HepG2 (cell line): ENCODE results near the gene S1PR5. TPM values are rescaled to one million over a fixed set of nuclear protein-coding genes. Genes with fewer than 3 reads are reported as not detected.

Experiments
- ARNTL ChIP-seq: sonication (generic); formaldehyde crosslinking; IDR thresholded peaks from 2 replicates; pipeline ENCODE4 v1.4.0; 2020; ENCODE audit warnings: mild to moderate bottlenecking, missing genetic modification reagents
- DNMT3B ChIP-seq: conservative IDR thresholded peaks from 2 replicates; pipeline ENCODE4 v1.6.1; 2016; ENCODE audit warnings: missing biosample characterization, control low read depth
- ETV6 ChIP-seq: sonication (generic); formaldehyde crosslinking; conservative IDR thresholded peaks from 2 replicates; pipeline ENCODE4 v1.4.0; 2020; ENCODE audit warnings: missing genetic modification reagents
- FOXA1 ChIP-seq, 2 experiments: fragments of 450-650 bp in 1 of 2; sonication (generic) in 1 of 2; formaldehyde crosslinking in 1 of 2; IDR thresholded peaks; 2 replicates each; pipeline versions ENCODE4 v1.4.0 to v1.6.1; 2016 to 2020; ENCODE audit warnings: missing genetic modification reagents in 1 of 2
- IRF9 ChIP-seq: sonication (generic); formaldehyde crosslinking; IDR thresholded peaks from 2 replicates; pipeline ENCODE4 v1.8.0; 2022; ENCODE audit warnings: missing genetic modification reagents, mild to moderate bottlenecking, borderline replicate concordance
- KLF11 ChIP-seq: IDR thresholded peaks from 2 replicates; pipeline ENCODE4 v1.6.1; 2016; ENCODE audit warnings: missing compliant biosample characterization
- MXD4 ChIP-seq: IDR thresholded peaks from 2 replicates; pipeline ENCODE4 v1.6.1; 2016; ENCODE audit warnings: mild to moderate bottlenecking, missing biosample characterization, missing genetic modification reagents
- NBN ChIP-seq: fragments of 450-650 bp; conservative IDR thresholded peaks from 2 replicates; pipeline ENCODE4 v1.6.1; 2017
- NR2F1 ChIP-seq, 2 experiments: fragments of 450-650 bp in 1 of 2; formaldehyde crosslinking in 1 of 2; IDR thresholded peaks; 2 replicates each; pipeline versions ENCODE4 v1.5.0 to v1.6.1; 2016 to 2020; ENCODE audit warnings: mild to moderate bottlenecking in 1 of 2, missing compliant biosample characterization in 1 of 2, missing genetic modification reagents in 1 of 2, moderate library complexity in 1 of 2
- PHF20 ChIP-seq: sonication (generic); formaldehyde crosslinking; IDR thresholded peaks from 2 replicates; pipeline ENCODE4 v1.5.0; 2020; ENCODE audit warnings: mild to moderate bottlenecking, missing genetic modification reagents
- PPARG ChIP-seq: conservative IDR thresholded peaks from 2 replicates; pipeline ENCODE4 v1.6.1; 2016; ENCODE audit warnings: missing biosample characterization, missing genetic modification reagents
- SCMH1 ChIP-seq: sonication (generic); formaldehyde crosslinking; IDR thresholded peaks from 2 replicates; pipeline ENCODE4 v1.9.0; 2021; ENCODE audit warnings: missing genetic modification reagents, mild to moderate bottlenecking, borderline replicate concordance
- SP5 ChIP-seq: IDR thresholded peaks from 2 replicates; pipeline ENCODE4 v1.6.1; 2016; ENCODE audit warnings: low read depth, borderline replicate concordance
- SSRP1 ChIP-seq: IDR thresholded peaks from 2 replicates; pipeline ENCODE4 v1.6.1; 2016; ENCODE audit warnings: control low read depth
- STAT5B ChIP-seq: sonication (generic); formaldehyde crosslinking; IDR thresholded peaks from 2 replicates; pipeline ENCODE4 v1.4.0; 2020; ENCODE audit warnings: missing genetic modification reagents
- TBX2 ChIP-seq: sonication (generic); formaldehyde crosslinking; IDR thresholded peaks from 2 replicates; pipeline ENCODE4 v1.5.0; 2020; ENCODE audit warnings: missing genetic modification reagents, mild to moderate bottlenecking, borderline replicate concordance
- ZBTB39 ChIP-seq: sonication (generic); formaldehyde crosslinking; IDR thresholded peaks from 2 replicates; pipeline ENCODE4 v1.5.0; 2020; ENCODE audit warnings: missing genetic modification reagents
- ZNF253 ChIP-seq: sonication (generic); formaldehyde crosslinking; IDR thresholded peaks from 2 replicates; pipeline ENCODE4 v1.8.0; 2022; ENCODE audit warnings: mild to moderate bottlenecking, missing genetic modification reagents, borderline replicate concordance
- ZNF350 ChIP-seq: sonication (generic); formaldehyde crosslinking; IDR thresholded peaks from 2 replicates; pipeline ENCODE4 v1.4.0; 2020; ENCODE audit warnings: mild to moderate bottlenecking, low read depth, missing genetic modification reagents, borderline replicate concordance
- ZNF430 ChIP-seq: sonication (generic); formaldehyde crosslinking; IDR thresholded peaks from 2 replicates; pipeline ENCODE4 v1.9.0; 2021; ENCODE audit warnings: mild to moderate bottlenecking, missing genetic modification reagents
- ZNF512 ChIP-seq: sonication (generic); formaldehyde crosslinking; IDR thresholded peaks from 2 replicates; pipeline ENCODE4 v1.4.0; 2020; ENCODE audit warnings: mild to moderate bottlenecking, missing genetic modification reagents
- ZNF597 ChIP-seq: sonication (generic); formaldehyde crosslinking; IDR thresholded peaks from 2 replicates; pipeline ENCODE4 v1.5.0; 2020; ENCODE audit warnings: missing genetic modification reagents
- ZNF670 ChIP-seq: sonication (generic); formaldehyde crosslinking; IDR thresholded peaks from 2 replicates; pipeline ENCODE4 v1.8.0; 2022; ENCODE audit warnings: mild to moderate bottlenecking, missing genetic modification reagents, borderline replicate concordance
- ZNF776 ChIP-seq: sonication (generic); formaldehyde crosslinking; IDR thresholded peaks from 2 replicates; pipeline ENCODE4 v1.4.0; 2020; ENCODE audit warnings: mild to moderate bottlenecking, missing genetic modification reagents
- polyA plus RNA-seq, 8 experiments: library from polyadenylated mRNA; depleted of rRNA in 3 of 8; stranded (reverse) in 7 of 8; unstranded in 1 of 8; fragments of >200 nt; fragmentation: Illumina TruSeq in 4 of 8; extraction: Trizol in 4 of 8; gene quantifications; 2 replicates each; pipeline versions ENCODE4 v1.2.1 to v1.2.3, GENCODE V29; 2011 to 2016; ENCODE audit warnings: low read depth in 4 of 8, missing spikeins in 1 of 8, mixed read lengths in 1 of 8; ENCODE audit not compliant: insufficient read depth in 1 of 8
- total RNA-seq, 5 experiments: library from RNA; depleted of rRNA; stranded (reverse); fragments of >200 nt; fragmentation: Illumina TruSeq; extraction: Trizol; gene quantifications; 2 replicates each; pipeline ENCODE4 v1.2.3, GENCODE V29; 2016; ENCODE audit warnings: low read depth in 1 of 5

The S1PR5 gene
- total and polyA plus RNA-seq, 2 of the 13 experiments (the other 11 are each of a cell fraction or from before 2014, with no cell fraction given), result 0.04 TPM; not detected in 1

GRCh38 chr19:10565567-10566407 is 48.5 kb upstream of the S1PR5 start, which contains the start of gene KRI1 (continued):
- TF ChIP-seq ZNF512 (CRISPR knock-in tag) (no peak), PHF20 (peak; percentile 63), NR2F1 (CRISPR knock-in tag; IDR thresholded peaks at IDR 0.05) (no peak), ARNTL (CRISPR knock-in tag) (0 out of 2 replicates have a peak, but pooled peaks have one; percentile 37), STAT5B (CRISPR knock-in tag) (no peak), ZNF670 (CRISPR knock-in tag) (peak; percentile 81; the same call in 1 of the 2 replicates), ZNF597 (CRISPR knock-in tag) (no peak), SP5 (CRISPR knock-in tag) (peak; percentile 74), PPARG (CRISPR knock-in tag) (peak; percentile 59), MXD4 (CRISPR knock-in tag) (peak; percentile 94), ETV6 (CRISPR knock-in tag) (0 out of 2 replicates have a peak, but pooled peaks have one; percentile 79), ZNF776 (peak; percentile 94), TBX2 (CRISPR knock-in tag) (peak; percentile 94), ZNF350 (CRISPR knock-in tag) (peak; percentile 58; the same call in 1 of the 2 replicates), NBN (no peak), ZBTB39 (CRISPR knock-in tag) (no peak), KLF11 (CRISPR knock-in tag) (peak; percentile 75; the same call in 1 of the 2 replicates), SSRP1 (CRISPR knock-in tag) (no peak), IRF9 (CRISPR knock-in tag) (peak; percentile 95), DNMT3B (no peak), SCMH1 (no peak), ZNF430 (CRISPR knock-in tag) (peak; percentile 96), FOXA1 (IDR thresholded peaks at IDR 0.05) (no peak), FOXA1 (CRISPR knock-in tag; IDR thresholded peaks at IDR 0.05) (peak; percentile 72; the same call in 1 of the 2 replicates), ZNF253 (0 out of 2 replicates have a peak, but pooled peaks have one; percentile 48)
